RKO (cell line): ENCODE data around the gene KIF2C.
A peak's percentile ranks its signal among the peaks of the same experiment; 100 is the strongest.
"Not testable (repeated sequence)": the region's sequence is repeated elsewhere in the genome, so short reads cannot be mapped to it uniquely, and the experiment has no call there.

Experiments used
- DNase-seq: peaks from one replicate; pipeline ENCODE4 v3.0.0-alpha.2; 2016; ENCODE audit warnings: low spot score

KIF2C gene

GRCh38 chr1:44775930-44776729 lies 36.5 kb downstream of the KIF2C start:
- DNase-seq: peak; percentile 46

- no peak for DNase-seq
Observed at GRCh38 chr1:44776730-44777068, 37.1 kb downstream of the KIF2C start.

- DNase-seq: peak; percentile 90
Observed at GRCh38 chr1:44777547-44777946, 37.9 kb downstream of the KIF2C start.

GRCh38 chr1:44777969-44778635 lies 38.5 kb downstream of the KIF2C start:
- DNase-seq: no peak

GRCh38 chr1:44778705-44779576 lies 39.3 kb downstream of the KIF2C start:
- no peak for DNase-seq

- DNase-seq: no peak
Observed at GRCh38 chr1:44780583-44781121, 41.0 kb downstream of the KIF2C start.

GRCh38 chr1:44783697-44784093 lies 44.1 kb downstream of the KIF2C start:
- no peak for DNase-seq

- no peak for DNase-seq
Observed at GRCh38 chr1:44784094-44785028, 44.7 kb downstream of the KIF2C start.

- no peak for DNase-seq
Observed at GRCh38 chr1:44785029-44785380, 45.4 kb downstream of the KIF2C start.

- no peak for DNase-seq
Observed at GRCh38 chr1:44785501-44786137, 46.0 kb downstream of the KIF2C start.

GRCh38 chr1:44786138-44786840 lies 46.7 kb downstream of the KIF2C start:
- DNase-seq: no peak

GRCh38 chr1:44786841-44787426 lies 47.3 kb downstream of the KIF2C start:
- no peak for DNase-seq

GRCh38 chr1:44787506-44787905 lies 47.9 kb downstream of the KIF2C start:
- no peak for DNase-seq

- no peak for DNase-seq
Observed at GRCh38 chr1:44788120-44788860, 48.7 kb downstream of the KIF2C start, which contains the start of gene BEST4. BEST4 (minus strand) TSS chr1:44788170; CDS start chr1:44787705, 465 bp downstream.

GRCh38 chr1:44790968-44791801 lies 51.5 kb downstream of the KIF2C start:
- DNase-seq: no peak

- no peak for DNase-seq
Observed at GRCh38 chr1:44792736-44793502, 53.3 kb downstream of the KIF2C start.

- DNase-seq: not testable (repeated sequence)
Observed at GRCh38 chr1:44797886-44798285, 58.2 kb downstream of the KIF2C start.
